AG09309 (cell line): ENCODE results near the gene GPR18.
"Not testable (repeated sequence)": the region's sequence is repeated elsewhere in the genome, so short reads cannot be mapped to it uniquely, and the experiment has no call there.

ENCODE experiments used
- DNase-seq: peaks from one replicate; pipeline ENCODE4 v3.0.0-alpha.2; 2010; ENCODE audit warnings: low read depth
- H3K4me3 ChIP-seq: 2 replicates; pipeline ENCODE4 v1.5.1; 2011; ENCODE audit warnings: mild to moderate bottlenecking, low read depth, low read length, moderate library complexity; ENCODE audit not compliant: control insufficient read depth
- CTCF ChIP-seq: IDR thresholded peaks from 2 replicates; pipeline ENCODE4 v1.5.1; 2011; ENCODE audit warnings: mild to moderate bottlenecking, low read depth, low read length, inconsistent platforms; ENCODE audit not compliant: insufficient read depth, control insufficient read depth; ENCODE audit errors: missing control alignments

Gene GPR18

GRCh38 chr13:99217461-99218110 is 40.6 kb downstream of the GPR18 start:
- DNase-seq = no peak
- H3K4me3 ChIP-seq = no peak overlapping the region
- TF ChIP-seq CTCF = no peak

GRCh38 chr13:99215184-99215830 is 42.9 kb downstream of the GPR18 start:
- TF ChIP-seq CTCF = no peak
- no peak overlapping the region for H3K4me3 ChIP-seq
- no peak for DNase-seq

- no peak for TF ChIP-seq CTCF
- DNase-seq = no peak
- H3K4me3 ChIP-seq = no peak overlapping the region
These were observed 43.4 kb downstream of the GPR18 start for GRCh38 chr13:99214731-99215130.

GRCh38 chr13:99214232-99214631 is 43.9 kb downstream of the GPR18 start:
- TF ChIP-seq CTCF = no peak
- H3K4me3 ChIP-seq = no peak overlapping the region
- no peak for DNase-seq

- H3K4me3 ChIP-seq = no peak overlapping the region
- no peak for TF ChIP-seq CTCF
- DNase-seq = no peak
These were observed 46.7 kb downstream of the GPR18 start for GRCh38 chr13:99211421-99212035.

GRCh38 chr13:99210627-99211026 is 47.6 kb downstream of the GPR18 start:
- not testable (repeated sequence) for DNase-seq, H3K4me3 ChIP-seq

GRCh38 chr13:99208845-99209527 is 49.2 kb downstream of the GPR18 start:
- no peak for TF ChIP-seq CTCF

More at GRCh38 chr13:99208845-99209527, 49.2 kb downstream of the GPR18 start:
- no peak for DNase-seq
- H3K4me3 ChIP-seq = no peak overlapping the region
